GM23338 (cell line): ENCODE measurements around the gene VPS37C.

Source experiments
- CREB1 ChIP-seq: fragments of 250-450 bp; sonication (Bioruptor Pico); IDR thresholded peaks from 2 replicates; pipeline ENCODE4 v1.5.0; 2020; ENCODE audit warnings: low read depth, mild to moderate bottlenecking, moderate library complexity
- EZH2 ChIP-seq: fragments of 200-600 bp; sonication (generic); IDR thresholded peaks from one replicate; pipeline ENCODE4 v1.8.0; 2017; ENCODE audit warnings: antibody characterized with exemption, mild to moderate bottlenecking, low read depth; ENCODE audit not compliant: unreplicated experiment
- EZH2phosphoT487 ChIP-seq: fragments of 200-600 bp; sonication (generic); IDR thresholded peaks from one replicate; pipeline ENCODE4 v1.8.1; 2018; ENCODE audit warnings: antibody characterized with exemption; ENCODE audit not compliant: unreplicated experiment
- JUNB ChIP-seq: IDR thresholded peaks from one replicate; pipeline ENCODE4 v1.6.1; 2016; ENCODE audit warnings: antibody characterized with exemption; ENCODE audit not compliant: unreplicated experiment
- NANOG ChIP-seq: IDR thresholded peaks from 2 replicates; pipeline ENCODE4 v1.6.1; 2016; ENCODE audit warnings: antibody characterized with exemption, borderline replicate concordance
- POLR2AphosphoS5 ChIP-seq: IDR thresholded peaks from 2 replicates; pipeline ENCODE4 v1.6.1; 2016; ENCODE audit warnings: antibody characterized with exemption, low read depth
- STAT1 ChIP-seq: IDR thresholded peaks from one replicate; pipeline ENCODE4 v1.6.1; 2016; ENCODE audit warnings: antibody characterized with exemption; ENCODE audit not compliant: unreplicated experiment
- ZNF114 ChIP-seq: fragments of 250-450 bp; sonication (Bioruptor Pico); IDR thresholded peaks from 2 replicates; pipeline ENCODE4 v1.5.0; 2020; ENCODE audit warnings: mild to moderate bottlenecking, moderate library complexity
- ZNF331 ChIP-seq: fragments of 250-450 bp; sonication (Bioruptor Pico); IDR thresholded peaks from 2 replicates; pipeline ENCODE4 v1.5.0; 2020; ENCODE audit warnings: low read depth, mild to moderate bottlenecking, moderate library complexity
- TF ChIP-seq, protein P1 (sequence below), 2 experiments: fragments of 200-600 bp in 1 of 2; sonication (generic) in 1 of 2; conservative IDR thresholded peaks; 2 replicates each; pipeline versions ENCODE4 v1.5.1 to v1.6.1; 2016 to 2017; ENCODE audit warnings: antibody characterized with exemption in 2 of 2, low read depth in 2 of 2, mild to moderate bottlenecking in 2 of 2, moderate library complexity in 1 of 2
- TF ChIP-seq, protein P2 (sequence below): IDR thresholded peaks from one replicate; pipeline ENCODE4 v1.6.1; 2018; ENCODE audit warnings: antibody characterized with exemption; ENCODE audit not compliant: unreplicated experiment
- TF ChIP-seq, protein P3 (sequence below): IDR thresholded peaks from 2 replicates; pipeline ENCODE4 v1.6.1; 2016; ENCODE audit warnings: antibody characterized with exemption
- TF ChIP-seq, protein P4 (sequence below): fragments of 250-450 bp; sonication (Bioruptor Pico); IDR thresholded peaks from 2 replicates; pipeline ENCODE4 v1.5.0; 2020; ENCODE audit warnings: mild to moderate bottlenecking, moderate library complexity

DNA sequence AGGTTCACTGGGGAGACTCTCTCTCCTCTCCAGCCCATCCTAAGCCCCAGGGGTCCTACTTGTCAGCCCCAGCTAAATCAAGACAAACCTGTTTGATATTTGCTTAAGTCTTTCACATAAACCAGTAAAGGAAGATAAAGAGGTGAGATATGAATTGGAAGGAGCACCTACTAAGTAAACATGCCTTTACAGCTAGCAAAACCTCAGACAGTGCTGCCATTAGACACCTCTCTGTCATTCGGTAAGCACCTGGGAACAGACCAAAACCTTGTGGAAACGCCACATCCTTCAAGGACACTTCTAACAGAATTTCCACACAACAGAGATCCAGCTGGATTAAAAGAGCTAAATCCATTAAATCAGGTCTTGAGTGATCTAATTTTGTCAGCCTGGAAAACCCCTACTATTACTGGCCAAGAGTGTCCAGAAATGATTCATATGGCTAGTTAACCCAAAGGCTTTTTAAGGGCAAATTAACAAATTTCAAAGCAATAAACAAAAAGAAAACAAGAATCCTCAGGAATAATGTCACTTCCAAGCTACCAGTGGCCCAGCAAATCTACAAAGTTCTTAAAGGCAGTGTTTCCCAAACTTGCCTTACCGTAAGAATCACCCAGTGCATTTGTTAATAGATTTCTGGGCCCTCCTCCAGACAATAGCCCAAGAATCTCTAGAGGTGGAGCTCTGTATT is 2.4 kb downstream of the VPS37C start:
- TF ChIP-seq CREB1 (no peak), EZH2 (no peak), ZNF114 (CRISPR knock-in tag) (no peak), EZH2phosphoT487 (no peak), POLR2AphosphoS5 (no peak), STAT1 (no peak), NANOG (no peak), JUNB (no peak), ZNF331 (CRISPR knock-in tag) (no peak)
- TF ChIP-seq, protein P1, sequence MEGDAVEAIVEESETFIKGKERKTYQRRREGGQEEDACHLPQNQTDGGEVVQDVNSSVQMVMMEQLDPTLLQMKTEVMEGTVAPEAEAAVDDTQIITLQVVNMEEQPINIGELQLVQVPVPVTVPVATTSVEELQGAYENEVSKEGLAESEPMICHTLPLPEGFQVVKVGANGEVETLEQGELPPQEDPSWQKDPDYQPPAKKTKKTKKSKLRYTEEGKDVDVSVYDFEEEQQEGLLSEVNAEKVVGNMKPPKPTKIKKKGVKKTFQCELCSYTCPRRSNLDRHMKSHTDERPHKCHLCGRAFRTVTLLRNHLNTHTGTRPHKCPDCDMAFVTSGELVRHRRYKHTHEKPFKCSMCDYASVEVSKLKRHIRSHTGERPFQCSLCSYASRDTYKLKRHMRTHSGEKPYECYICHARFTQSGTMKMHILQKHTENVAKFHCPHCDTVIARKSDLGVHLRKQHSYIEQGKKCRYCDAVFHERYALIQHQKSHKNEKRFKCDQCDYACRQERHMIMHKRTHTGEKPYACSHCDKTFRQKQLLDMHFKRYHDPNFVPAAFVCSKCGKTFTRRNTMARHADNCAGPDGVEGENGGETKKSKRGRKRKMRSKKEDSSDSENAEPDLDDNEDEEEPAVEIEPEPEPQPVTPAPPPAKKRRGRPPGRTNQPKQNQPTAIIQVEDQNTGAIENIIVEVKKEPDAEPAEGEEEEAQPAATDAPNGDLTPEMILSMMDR (conservative IDR thresholded peaks at IDR 0.05; ENCODE audit: low read depth in 2 of 2), result no peak
- TF ChIP-seq, protein P2, sequence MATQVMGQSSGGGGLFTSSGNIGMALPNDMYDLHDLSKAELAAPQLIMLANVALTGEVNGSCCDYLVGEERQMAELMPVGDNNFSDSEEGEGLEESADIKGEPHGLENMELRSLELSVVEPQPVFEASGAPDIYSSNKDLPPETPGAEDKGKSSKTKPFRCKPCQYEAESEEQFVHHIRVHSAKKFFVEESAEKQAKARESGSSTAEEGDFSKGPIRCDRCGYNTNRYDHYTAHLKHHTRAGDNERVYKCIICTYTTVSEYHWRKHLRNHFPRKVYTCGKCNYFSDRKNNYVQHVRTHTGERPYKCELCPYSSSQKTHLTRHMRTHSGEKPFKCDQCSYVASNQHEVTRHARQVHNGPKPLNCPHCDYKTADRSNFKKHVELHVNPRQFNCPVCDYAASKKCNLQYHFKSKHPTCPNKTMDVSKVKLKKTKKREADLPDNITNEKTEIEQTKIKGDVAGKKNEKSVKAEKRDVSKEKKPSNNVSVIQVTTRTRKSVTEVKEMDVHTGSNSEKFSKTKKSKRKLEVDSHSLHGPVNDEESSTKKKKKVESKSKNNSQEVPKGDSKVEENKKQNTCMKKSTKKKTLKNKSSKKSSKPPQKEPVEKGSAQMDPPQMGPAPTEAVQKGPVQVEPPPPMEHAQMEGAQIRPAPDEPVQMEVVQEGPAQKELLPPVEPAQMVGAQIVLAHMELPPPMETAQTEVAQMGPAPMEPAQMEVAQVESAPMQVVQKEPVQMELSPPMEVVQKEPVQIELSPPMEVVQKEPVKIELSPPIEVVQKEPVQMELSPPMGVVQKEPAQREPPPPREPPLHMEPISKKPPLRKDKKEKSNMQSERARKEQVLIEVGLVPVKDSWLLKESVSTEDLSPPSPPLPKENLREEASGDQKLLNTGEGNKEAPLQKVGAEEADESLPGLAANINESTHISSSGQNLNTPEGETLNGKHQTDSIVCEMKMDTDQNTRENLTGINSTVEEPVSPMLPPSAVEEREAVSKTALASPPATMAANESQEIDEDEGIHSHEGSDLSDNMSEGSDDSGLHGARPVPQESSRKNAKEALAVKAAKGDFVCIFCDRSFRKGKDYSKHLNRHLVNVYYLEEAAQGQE, result no peak
- TF ChIP-seq, protein P3, sequence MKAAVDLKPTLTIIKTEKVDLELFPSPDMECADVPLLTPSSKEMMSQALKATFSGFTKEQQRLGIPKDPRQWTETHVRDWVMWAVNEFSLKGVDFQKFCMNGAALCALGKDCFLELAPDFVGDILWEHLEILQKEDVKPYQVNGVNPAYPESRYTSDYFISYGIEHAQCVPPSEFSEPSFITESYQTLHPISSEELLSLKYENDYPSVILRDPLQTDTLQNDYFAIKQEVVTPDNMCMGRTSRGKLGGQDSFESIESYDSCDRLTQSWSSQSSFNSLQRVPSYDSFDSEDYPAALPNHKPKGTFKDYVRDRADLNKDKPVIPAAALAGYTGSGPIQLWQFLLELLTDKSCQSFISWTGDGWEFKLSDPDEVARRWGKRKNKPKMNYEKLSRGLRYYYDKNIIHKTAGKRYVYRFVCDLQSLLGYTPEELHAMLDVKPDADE, result no peak
- TF ChIP-seq, protein P4, sequence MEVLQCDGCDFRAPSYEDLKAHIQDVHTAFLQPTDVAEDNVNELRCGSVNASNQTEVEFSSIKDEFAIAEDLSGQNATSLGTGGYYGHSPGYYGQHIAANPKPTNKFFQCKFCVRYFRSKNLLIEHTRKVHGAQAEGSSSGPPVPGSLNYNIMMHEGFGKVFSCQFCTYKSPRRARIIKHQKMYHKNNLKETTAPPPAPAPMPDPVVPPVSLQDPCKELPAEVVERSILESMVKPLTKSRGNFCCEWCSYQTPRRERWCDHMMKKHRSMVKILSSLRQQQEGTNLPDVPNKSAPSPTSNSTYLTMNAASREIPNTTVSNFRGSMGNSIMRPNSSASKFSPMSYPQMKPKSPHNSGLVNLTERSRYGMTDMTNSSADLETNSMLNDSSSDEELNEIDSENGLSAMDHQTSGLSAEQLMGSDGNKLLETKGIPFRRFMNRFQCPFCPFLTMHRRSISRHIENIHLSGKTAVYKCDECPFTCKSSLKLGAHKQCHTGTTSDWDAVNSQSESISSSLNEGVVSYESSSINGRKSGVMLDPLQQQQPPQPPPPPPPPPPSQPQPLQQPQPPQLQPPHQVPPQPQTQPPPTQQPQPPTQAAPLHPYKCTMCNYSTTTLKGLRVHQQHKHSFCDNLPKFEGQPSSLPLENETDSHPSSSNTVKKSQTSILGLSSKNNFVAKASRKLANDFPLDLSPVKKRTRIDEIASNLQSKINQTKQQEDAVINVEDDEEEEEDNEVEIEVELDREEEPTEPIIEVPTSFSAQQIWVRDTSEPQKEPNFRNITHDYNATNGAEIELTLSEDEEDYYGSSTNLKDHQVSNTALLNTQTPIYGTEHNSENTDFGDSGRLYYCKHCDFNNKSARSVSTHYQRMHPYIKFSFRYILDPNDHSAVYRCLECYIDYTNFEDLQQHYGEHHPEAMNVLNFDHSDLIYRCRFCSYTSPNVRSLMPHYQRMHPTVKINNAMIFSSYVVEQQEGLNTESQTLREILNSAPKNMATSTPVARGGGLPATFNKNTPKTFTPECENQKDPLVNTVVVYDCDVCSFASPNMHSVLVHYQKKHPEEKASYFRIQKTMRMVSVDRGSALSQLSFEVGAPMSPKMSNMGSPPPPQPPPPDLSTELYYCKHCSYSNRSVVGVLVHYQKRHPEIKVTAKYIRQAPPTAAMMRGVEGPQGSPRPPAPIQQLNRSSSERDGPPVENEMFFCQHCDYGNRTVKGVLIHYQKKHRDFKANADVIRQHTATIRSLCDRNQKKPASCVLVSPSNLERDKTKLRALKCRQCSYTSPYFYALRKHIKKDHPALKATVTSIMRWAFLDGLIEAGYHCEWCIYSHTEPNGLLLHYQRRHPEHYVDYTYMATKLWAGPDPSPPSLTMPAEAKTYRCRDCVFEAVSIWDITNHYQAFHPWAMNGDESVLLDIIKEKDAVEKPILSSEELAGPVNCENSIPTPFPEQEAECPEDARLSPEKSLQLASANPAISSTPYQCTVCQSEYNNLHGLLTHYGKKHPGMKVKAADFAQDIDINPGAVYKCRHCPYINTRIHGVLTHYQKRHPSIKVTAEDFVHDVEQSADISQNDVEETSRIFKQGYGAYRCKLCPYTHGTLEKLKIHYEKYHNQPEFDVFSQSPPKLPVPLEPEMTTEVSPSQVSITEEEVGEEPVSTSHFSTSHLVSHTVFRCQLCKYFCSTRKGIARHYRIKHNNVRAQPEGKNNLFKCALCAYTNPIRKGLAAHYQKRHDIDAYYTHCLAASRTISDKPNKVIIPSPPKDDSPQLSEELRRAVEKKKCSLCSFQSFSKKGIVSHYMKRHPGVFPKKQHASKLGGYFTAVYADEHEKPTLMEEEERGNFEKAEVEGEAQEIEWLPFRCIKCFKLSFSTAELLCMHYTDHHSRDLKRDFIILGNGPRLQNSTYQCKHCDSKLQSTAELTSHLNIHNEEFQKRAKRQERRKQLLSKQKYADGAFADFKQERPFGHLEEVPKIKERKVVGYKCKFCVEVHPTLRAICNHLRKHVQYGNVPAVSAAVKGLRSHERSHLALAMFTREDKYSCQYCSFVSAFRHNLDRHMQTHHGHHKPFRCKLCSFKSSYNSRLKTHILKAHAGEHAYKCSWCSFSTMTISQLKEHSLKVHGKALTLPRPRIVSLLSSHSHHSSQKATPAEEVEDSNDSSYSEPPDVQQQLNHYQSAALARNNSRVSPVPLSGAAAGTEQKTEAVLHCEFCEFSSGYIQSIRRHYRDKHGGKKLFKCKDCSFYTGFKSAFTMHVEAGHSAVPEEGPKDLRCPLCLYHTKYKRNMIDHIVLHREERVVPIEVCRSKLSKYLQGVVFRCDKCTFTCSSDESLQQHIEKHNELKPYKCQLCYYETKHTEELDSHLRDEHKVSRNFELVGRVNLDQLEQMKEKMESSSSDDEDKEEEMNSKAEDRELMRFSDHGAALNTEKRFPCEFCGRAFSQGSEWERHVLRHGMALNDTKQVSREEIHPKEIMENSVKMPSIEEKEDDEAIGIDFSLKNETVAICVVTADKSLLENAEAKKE (CRISPR knock-in tag), result no peak
